H1 (cell line): ENCODE results near the gene CGB3. TPM values are rescaled to one million over a fixed set of nuclear protein-coding genes. Genes with fewer than 3 reads are reported as not detected.

Experiments
- CTCF ChIA-PET: fragments of 300-600 bp; sonication (Branson Sonifier 250); formaldehyde crosslinking; loops from one replicate; lab custom pipeline; 2021; ENCODE audit not compliant: partially characterized antibody; lab: Charles Lee
- POLR2A ChIA-PET: fragments of 300-600 bp; sonication (Branson Sonifier 250); formaldehyde crosslinking; loops from one replicate; lab custom pipeline; 2021; ENCODE audit warnings: inconsistent platforms; ENCODE audit not compliant: partially characterized antibody; lab: Charles Lee
- DNase-seq, 2 experiments: peaks; one replicate each; pipeline versions ENCODE4 v3.0.0 to v3.0.0-alpha.2; 2010 to 2022; ENCODE audit warnings: low spot score in 2 of 2, low read depth in 1 of 2, mixed read lengths in 1 of 2
- FAIRE-seq: peaks from 2 replicates; lab custom pipeline; 2011; peaks lifted over from hg19 to GRCh38; lab: Jason Lieb, UNC
- H2AFZ ChIP-seq: 2 replicates; pipeline ENCODE4 v1.8.1; 2012; ENCODE audit warnings: low read length, inconsistent platforms
- H2AK5ac ChIP-seq: 2 replicates; pipeline ENCODE4 v1.6.1; 2013; ENCODE audit warnings: low read depth, low read length
- H2BK120ac ChIP-seq: replicated peaks from 2 replicates; pipeline ENCODE3; 2013; ENCODE audit warnings: low read depth, low read length, inconsistent platforms
- H2BK12ac ChIP-seq: 2 replicates; pipeline ENCODE4 v1.6.1; 2013; ENCODE audit warnings: low read depth, low read length
- H2BK15ac ChIP-seq: 2 replicates; pipeline ENCODE4 v1.6.1; 2013; ENCODE audit warnings: low read length
- H2BK20ac ChIP-seq: 2 replicates; pipeline ENCODE4 v1.6.1; 2013; ENCODE audit warnings: low read length
- H2BK5ac ChIP-seq: 2 replicates; pipeline ENCODE4 v1.6.1; 2013; ENCODE audit warnings: low read depth, low read length
- H3K14ac ChIP-seq: 2 replicates; pipeline ENCODE4 v1.6.1; 2013; ENCODE audit warnings: inconsistent platforms; ENCODE audit not compliant: insufficient read length
- H3K18ac ChIP-seq: 2 replicates; pipeline ENCODE4 v1.6.1; 2013; ENCODE audit warnings: low read length; ENCODE audit errors: extremely low read depth
- H3K23ac ChIP-seq: 2 replicates; pipeline ENCODE4 v1.6.1; 2013; ENCODE audit warnings: inconsistent platforms; ENCODE audit not compliant: insufficient read length
- H3K23me2 ChIP-seq: 2 replicates; pipeline ENCODE4 v1.6.1; 2013; ENCODE audit warnings: low read depth, low read length
- H3K27ac ChIP-seq: 2 replicates; pipeline ENCODE4 v1.6.1; 2011; ENCODE audit warnings: low read depth, low read length, inconsistent platforms
- H3K27me3 ChIP-seq, 4 experiments: replicated peaks in 1 of 4; 1 replicate in 1 of 4; 2 replicates in 3 of 4; pipeline versions ENCODE4 v1.6.1 to v1.8.1; 2011 to 2013; ENCODE audit warnings: low read length in 3 of 4, mild to moderate bottlenecking in 3 of 4, inconsistent platforms in 2 of 4, mixed read lengths in 2 of 4, moderate library complexity in 1 of 4; ENCODE audit not compliant: control insufficient read depth in 3 of 4, insufficient read depth in 3 of 4; ENCODE audit errors: extremely low read depth in 1 of 4
- H3K36me3 ChIP-seq, 4 experiments: 2 replicates each; pipeline versions ENCODE4 v1.6.1 to v1.8.1; 2011 to 2013; ENCODE audit warnings: mild to moderate bottlenecking in 4 of 4, low read length in 3 of 4, moderate library complexity in 2 of 4, control low read depth in 1 of 4, inconsistent platforms in 1 of 4; ENCODE audit not compliant: insufficient read depth in 4 of 4, control insufficient read depth in 2 of 4
- H3K4ac ChIP-seq: replicated peaks from 2 replicates; pipeline ENCODE3; 2013; ENCODE audit warnings: low read length, low read depth, mixed read lengths, inconsistent platforms; ENCODE audit not compliant: insufficient read length
- H3K4me1 ChIP-seq, 4 experiments: replicated peaks in 1 of 4; 1 replicate in 1 of 4; 2 replicates in 3 of 4; pipeline versions ENCODE4 v1.6.1 to v1.8.1; 2011 to 2013; ENCODE audit warnings: low read length in 3 of 4, inconsistent platforms in 2 of 4, mixed read lengths in 1 of 4; ENCODE audit not compliant: insufficient read depth in 4 of 4, control insufficient read depth in 3 of 4
- H3K4me2 ChIP-seq, 2 experiments: 2 replicates each; pipeline versions ENCODE4 v1.6.1 to v1.8.1; 2011 to 2013; ENCODE audit warnings: low read depth in 2 of 2, low read length in 2 of 2, control low read depth in 1 of 2, inconsistent platforms in 1 of 2, mild to moderate bottlenecking in 1 of 2; ENCODE audit not compliant: insufficient read depth in 1 of 2
- H3K4me3 ChIP-seq, 4 experiments: fragments of 200-600, 300-600 bp in 1 of 4; sonication (generic), shearing (Covaris generic), sonication (Bioruptor Twin) in 1 of 4; 2 replicates each; pipeline versions ENCODE4 v1.5.1 to v1.8.1; 2011 to 2016; ENCODE audit warnings: low read length in 4 of 4, low read depth in 3 of 4, control low read depth in 2 of 4, inconsistent platforms in 2 of 4, mild to moderate bottlenecking in 2 of 4, mixed read lengths in 1 of 4, moderate library complexity in 1 of 4; ENCODE audit not compliant: insufficient read depth in 2 of 4; ENCODE audit errors: extremely low read depth in 1 of 4
- H3K56ac ChIP-seq: replicated peaks from 2 replicates; pipeline ENCODE3; 2013; ENCODE audit warnings: low read depth, mild to moderate bottlenecking, mixed read lengths, low read length, inconsistent platforms; ENCODE audit not compliant: insufficient read length
- H3K79me1 ChIP-seq: 2 replicates; pipeline ENCODE4 v1.6.1; 2013; ENCODE audit warnings: low read depth, low read length, control low read depth
- H3K79me2 ChIP-seq, 2 experiments: 2 replicates each; pipeline versions ENCODE4 v1.6.1 to v1.8.1; 2012 to 2013; ENCODE audit warnings: low read length in 2 of 2, mild to moderate bottlenecking in 2 of 2, inconsistent platforms in 1 of 2; ENCODE audit not compliant: insufficient read depth in 2 of 2, control insufficient read depth in 1 of 2
- H3K9ac ChIP-seq, 4 experiments: replicated peaks in 1 of 4; 1 replicate in 1 of 4; 2 replicates in 3 of 4; pipeline versions ENCODE4 v1.6.1 to v1.8.1; 2011 to 2013; ENCODE audit warnings: low read depth in 3 of 4, low read length in 3 of 4, control low read depth in 2 of 4, mild to moderate bottlenecking in 2 of 4, moderate library complexity in 2 of 4, inconsistent platforms in 1 of 4; ENCODE audit errors: extremely low read depth in 1 of 4
- H3K9me3 ChIP-seq, 2 experiments: 2 replicates each; pipeline versions ENCODE4 v1.6.1 to v1.8.1; 2012 to 2013; ENCODE audit warnings: mild to moderate bottlenecking in 2 of 2, moderate library complexity in 2 of 2, control low read depth in 1 of 2, inconsistent platforms in 1 of 2, low read depth in 1 of 2, low read length in 1 of 2, mixed read lengths in 1 of 2; ENCODE audit not compliant: insufficient read depth in 2 of 2
- H4K20me1 ChIP-seq, 2 experiments: replicated peaks in 1 of 2; 2 replicates each; pipeline versions ENCODE3 to v1.8.1; 2011 to 2013; ENCODE audit warnings: inconsistent platforms in 2 of 2, low read length in 2 of 2, mild to moderate bottlenecking in 1 of 2; ENCODE audit not compliant: insufficient read depth in 2 of 2, control insufficient read depth in 1 of 2
- H4K5ac ChIP-seq: 2 replicates; pipeline ENCODE4 v1.6.1; 2013; ENCODE audit warnings: low read length, low read depth, mixed read lengths, inconsistent platforms; ENCODE audit not compliant: insufficient read length
- H4K8ac ChIP-seq: 2 replicates; pipeline ENCODE4 v1.8.0; 2013; ENCODE audit warnings: mild to moderate bottlenecking, moderate library complexity, low read length, inconsistent platforms; ENCODE audit not compliant: insufficient read depth; ENCODE audit errors: extremely low read depth
- H4K91ac ChIP-seq: replicated peaks from 2 replicates; pipeline ENCODE3; 2013; ENCODE audit warnings: low read length, mixed read lengths, inconsistent platforms; ENCODE audit not compliant: insufficient read length
- BRCA1 ChIP-seq: IDR thresholded peaks from 2 replicates; pipeline ENCODE4 v1.6.1; 2012; ENCODE audit warnings: low read depth, low read length, improper control_type of control experiment
- CREB1 ChIP-seq: IDR thresholded peaks from 2 replicates; pipeline ENCODE4 v1.6.1; 2012; ENCODE audit warnings: inconsistent platforms
- EZH2 ChIP-seq: fragments of 200-600 bp; sonication (generic); IDR thresholded peaks from 2 replicates; pipeline ENCODE4 v1.7.1; 2012; ENCODE audit warnings: low read depth, mild to moderate bottlenecking, moderate library complexity, low read length, inconsistent platforms; ENCODE audit not compliant: severe bottlenecking
- KDM5A ChIP-seq: fragments of 200-600 bp; IDR thresholded peaks from 2 replicates; pipeline ENCODE4 v1.7.1; 2012; ENCODE audit warnings: mild to moderate bottlenecking, low read length, inconsistent platforms, mixed read lengths
- RXRA ChIP-seq: IDR thresholded peaks from 2 replicates; pipeline ENCODE4 v1.6.1; 2011; ENCODE audit warnings: low read depth, mild to moderate bottlenecking, low read length, moderate library complexity; ENCODE audit not compliant: insufficient read depth
- SIN3A ChIP-seq, 2 experiments: IDR thresholded peaks in 1 of 2; conservative IDR thresholded peaks in 1 of 2; 2 replicates each; pipeline ENCODE4 v1.6.1; 2011 to 2012; ENCODE audit warnings: low read length in 2 of 2, improper control_type of control experiment in 1 of 2, low read depth in 1 of 2, mild to moderate bottlenecking in 1 of 2
- SIRT6 ChIP-seq: IDR thresholded peaks from one replicate; pipeline ENCODE4 v1.7.1; 2012; ENCODE audit warnings: low read length, inconsistent platforms
- TBP ChIP-seq: IDR thresholded peaks from 2 replicates; pipeline ENCODE4 v1.6.1; 2011; ENCODE audit warnings: low read depth, low read length, improper control_type of control experiment
- WGBS, 2 experiments: shearing (Covaris generic) in 1 of 2; methylation state at CpG; one replicate each; pipeline versions ENCODE4 v1.1.6 to v1.1.7; 2013 to 2015; ENCODE audit warnings: low lambda C conversion rate in 2 of 2, mixed read lengths in 2 of 2, inconsistent platforms in 1 of 2, low coverage in 1 of 2, missing lambda C conversion rate in 1 of 2; ENCODE audit not compliant: insufficient replicate concordance in 2 of 2, insufficient coverage in 1 of 2, insufficient read length in 1 of 2; ENCODE audit errors: extremely low coverage in 1 of 2, missing lambda C conversion rate in 1 of 2; 5-methylcytosine and 5-hydroxymethylcytosine counted together
- polyA plus RNA-seq, 7 experiments: library from polyadenylated mRNA; depleted of rRNA in 3 of 7; stranded (reverse) in 5 of 7; unstranded in 2 of 7; fragments of >200 nt in 5 of 7; fragments of 200-250 nt in 2 of 7; gene quantifications; 1 replicate in 5 of 7; 2 replicates in 1 of 7; 4 replicates in 1 of 7; pipeline versions ENCODE4 v1.2.1 to v1.2.3, GENCODE V29; 2011 to 2013; ENCODE audit warnings: missing spikeins in 2 of 7, mixed read lengths in 2 of 7
- total RNA-seq: library from RNA; stranded (reverse); fragmentation: NEBNext Ultra II Directional; extraction: Animal tissue kit (Norgen Biotek cat#: 25700); gene quantifications from 2 replicates; pipeline ENCODE4 v1.2.1, GENCODE V29; 2021

Gene CGB3
- total and polyA plus RNA-seq, 2 of the 8 experiments (the other 6 are each of a cell fraction or from before 2014, with no cell fraction given): not detected

GRCh38 chr19:48999481-49000325 is 24.4 kb downstream of the CGB3 start:
- H3K56ac ChIP-seq: no peak overlapping the region
- H3K79me2 ChIP-seq: peaks cover 6 to 19% of the 10 kb centered on the region in 2 experiments; a peak in 3 of 4 replicates
- POLR2A ChIA-PET: interaction anchor here (0.8 to 1.9 kb wide), 4 partner anchors 10 to 23 kb away, joined by 3 to 11 read pairs (median 6); no protein-coding TSS in a partner anchor
- 0 out of 2 replicates have a peak overlapping the region, but pooled peaks have one; percentile 39 for H2BK12ac ChIP-seq
- H3K14ac ChIP-seq: no peak overlapping the region
- H3K4me3 ChIP-seq: no peak overlapping the region
- no peak overlapping the region for H4K91ac ChIP-seq
- no peak overlapping the region for H3K4ac ChIP-seq
- CTCF ChIA-PET: interaction anchor here (0.7 to 6.2 kb wide), 28 partner anchors 9 to 225 kb away, joined by 3 to 66 read pairs (median 4); partner anchors contain the start of genes CGB7, CGB8, KCNA7 and LHB
- H3K23me2 ChIP-seq: no peaks in the 10 kb centered on the region
- FAIRE-seq: peak; percentile 32
- H3K9me3 ChIP-seq: no peaks in the 10 kb centered on the region
- H3K4me1 ChIP-seq: peaks cover 0 to 6% (median 2%) of the 10 kb centered on the region in 4 experiments; a peak in 2 of 7 replicates
- no peak overlapping the region for H2AFZ ChIP-seq
- no peak overlapping the region for H3K27ac ChIP-seq
- peak overlapping the region; percentile 82 for H2BK5ac ChIP-seq
- H2BK20ac ChIP-seq: no peak overlapping the region
- peak overlapping the region; percentile 25; the same call in 1 of the 2 replicates for H2AK5ac ChIP-seq
- H4K20me1 ChIP-seq: peaks cover 4 to 8% of the 10 kb centered on the region in 2 experiments
- no peak overlapping the region for H2BK15ac ChIP-seq
- no peak overlapping the region for H3K23ac ChIP-seq
- no peak overlapping the region for H2BK120ac ChIP-seq
- no peak overlapping the region for H4K8ac ChIP-seq
- peak; percentile 59 to 88 for DNase-seq
- WGBS, 2 experiments: 55% methylated on average over 16 of the region's 16 CpGs; no CpG with 5 or more reads in 1 of the 2 experiments
- H3K9ac ChIP-seq: peak overlapping the region in 2 of 4 experiments; percentile 17 to 20; a peak in 2 of 7 replicates
- no peak overlapping the region for H3K4me2 ChIP-seq
- no peak overlapping the region for H4K5ac ChIP-seq
- no peaks in the 10 kb centered on the region for H3K27me3 ChIP-seq
- peaks cover 7% of the 10 kb centered on the region for H3K79me1 ChIP-seq
- peaks cover 3 to 19% (median 14%) of the 10 kb centered on the region in 4 experiments for H3K36me3 ChIP-seq
- no peak overlapping the region for H3K18ac ChIP-seq
- peak; percentile 48; the same call in 1 of the 2 replicates for TF ChIP-seq TBP
- TF ChIP-seq CREB1: peak; percentile 29; the same call in 1 of the 2 replicates
- no peak for TF ChIP-seq BRCA1
- no peak for TF ChIP-seq EZH2
- 0 out of 4 replicates have a peak, but pooled peaks of 1 of the 2 experiments have one; percentile 37 for TF ChIP-seq SIN3A (conservative IDR thresholded peaks at IDR 0.05 in 1 of 2, IDR thresholded peaks at IDR 0.05 in 1 of 2; ENCODE audit: low read depth in 1 of 2, low read length in 2 of 2)
- TF ChIP-seq RXRA: no peak
- no peak for TF ChIP-seq KDM5A
- no peak for TF ChIP-seq SIRT6
